Measurements from ENCODE around the gene HABP2. TPM values are rescaled to one million over a fixed set of nuclear protein-coding genes. Genes with fewer than 3 reads are reported as not detected.

Gene HABP2
- polyA plus RNA-seq, 1 donor from 2014 or later = not detected

GRCh38 chr10:113560071-113560470 is 7.2 kb downstream of the HABP2 start:
- H3K9ac ChIP-seq (ENCODE audit: low read length) = no peak overlapping the region
- TF ChIP-seq CTCF (IDR thresholded peaks at IDR 0.05; ENCODE audit: poor library complexity, severe bottlenecking) (no peak), MXI1 (conservative IDR thresholded peaks at IDR 0.05; ENCODE audit: poor library complexity, severe bottlenecking) (no peak), EP300 (conservative IDR thresholded peaks at IDR 0.05; ENCODE audit: poor library complexity, severe bottlenecking) (no peak), POLR2AphosphoS5 (IDR thresholded peaks at IDR 0.05) (no peak), TAF1 (IDR thresholded peaks at IDR 0.05; ENCODE audit: low read depth) (no peak), EZH2 (IDR thresholded peaks at IDR 0.05; ENCODE audit: borderline replicate concordance, insufficient read depth, low read length, poor library complexity, severe bottlenecking) (no peak)
- no peaks in the 10 kb centered on the region for H3K9me2 ChIP-seq (ENCODE audit: insufficient read depth, low read length)

GRCh38 chr10:113561214-113561613 is 8.4 kb downstream of the HABP2 start:
- Histone ChIP-seq H3K9me3 (ENCODE audit: low read length) (no peaks in the 10 kb centered on the region), H3K9me2 (ENCODE audit: insufficient read depth, low read length) (no peaks in the 10 kb centered on the region), H4K20me1 (ENCODE audit: insufficient read depth) (no peaks in the 10 kb centered on the region), H3F3A (ENCODE audit: insufficient read depth, low read length, poor library complexity, severe bottlenecking) (no peaks in the 10 kb centered on the region), H3K27me3 (ENCODE audit: insufficient read depth, low read depth, low read length) (peaks cover 7% of the 10 kb centered on the region), H3K4me2 (ENCODE audit: low read length) (no peak overlapping the region), H3K36me3 (ENCODE audit: insufficient read depth, low read length) (no peaks in the 10 kb centered on the region), H3K9ac (ENCODE audit: low read length) (no peak overlapping the region), H3K4me3 (ENCODE audit: low read length) (no peak overlapping the region), H3K27ac (ENCODE audit: low read length) (no peak overlapping the region), H3K79me2 (replicated peaks; ENCODE audit: insufficient read depth, low read length) (no peaks in the 10 kb centered on the region), H2AFZ (ENCODE audit: low read depth, low read length) (no peak overlapping the region)
- TF ChIP-seq SMC3 (conservative IDR thresholded peaks at IDR 0.05; ENCODE audit: poor library complexity) (no peak), MXI1 (conservative IDR thresholded peaks at IDR 0.05; ENCODE audit: poor library complexity, severe bottlenecking) (no peak), CTCF (IDR thresholded peaks at IDR 0.05; ENCODE audit: poor library complexity, severe bottlenecking) (no peak)

More at GRCh38 chr10:113560071-113560470, 7.2 kb downstream of the HABP2 start:
- peaks cover 7% of the 10 kb centered on the region for H3K27me3 ChIP-seq (ENCODE audit: insufficient read depth, low read depth, low read length)
- no peak overlapping the region for H2AFZ ChIP-seq (ENCODE audit: low read depth, low read length)
- no peaks in the 10 kb centered on the region for H3K36me3 ChIP-seq (ENCODE audit: insufficient read depth, low read length)
- H3K4me2 ChIP-seq (ENCODE audit: low read length) = no peak overlapping the region
- no peak overlapping the region for H3K27ac ChIP-seq (ENCODE audit: low read length)
- no peak overlapping the region for H3K4me3 ChIP-seq (ENCODE audit: low read length)
- no peaks in the 10 kb centered on the region for H3K9me3 ChIP-seq (ENCODE audit: low read length)
- no peaks in the 10 kb centered on the region for H3F3A ChIP-seq (ENCODE audit: insufficient read depth, low read length, poor library complexity, severe bottlenecking)
- no peaks in the 10 kb centered on the region for H3K79me2 ChIP-seq (replicated peaks; ENCODE audit: insufficient read depth, low read length)
- H4K20me1 ChIP-seq (ENCODE audit: insufficient read depth) = no peaks in the 10 kb centered on the region

GRCh38 chr10:113562069-113562468 is 9.2 kb downstream of the HABP2 start:
- TF ChIP-seq SMC3 (conservative IDR thresholded peaks at IDR 0.05; ENCODE audit: poor library complexity) (no peak), CTCF (IDR thresholded peaks at IDR 0.05; ENCODE audit: poor library complexity, severe bottlenecking) (no peak), EP300 (conservative IDR thresholded peaks at IDR 0.05; ENCODE audit: poor library complexity, severe bottlenecking) (no peak), POLR2AphosphoS5 (IDR thresholded peaks at IDR 0.05) (no peak)
- H3K27ac ChIP-seq (ENCODE audit: low read length) = no peak overlapping the region
- peaks cover 7% of the 10 kb centered on the region for H3K27me3 ChIP-seq (ENCODE audit: insufficient read depth, low read depth, low read length)

More at GRCh38 chr10:113562069-113562468, 9.2 kb downstream of the HABP2 start:
- H3K36me3 ChIP-seq (ENCODE audit: insufficient read depth, low read length) = no peaks in the 10 kb centered on the region
- no peaks in the 10 kb centered on the region for H3K9me2 ChIP-seq (ENCODE audit: insufficient read depth, low read length)
- no peak overlapping the region for H3K4me2 ChIP-seq (ENCODE audit: low read length)
- H2AFZ ChIP-seq (ENCODE audit: low read depth, low read length) = no peak overlapping the region
- H3K9me3 ChIP-seq (ENCODE audit: low read length) = no peaks in the 10 kb centered on the region
- H3K79me2 ChIP-seq (replicated peaks; ENCODE audit: insufficient read depth, low read length) = no peaks in the 10 kb centered on the region
- H3K4me3 ChIP-seq (ENCODE audit: low read length) = no peak overlapping the region
- no peaks in the 10 kb centered on the region for H4K20me1 ChIP-seq (ENCODE audit: insufficient read depth)
- no peaks in the 10 kb centered on the region for H3F3A ChIP-seq (ENCODE audit: insufficient read depth, low read length, poor library complexity, severe bottlenecking)
- H3K9ac ChIP-seq (ENCODE audit: low read length) = no peak overlapping the region
